Brain microvascular endothelial cell (primary cell): Measurements from ENCODE around the gene LMBR1.
"Not testable (repeated sequence)": the region's sequence is repeated elsewhere in the genome, so short reads cannot be mapped to it uniquely, and the experiment has no call there.

ENCODE experiments used
- DNase-seq: peaks from one replicate; pipeline ENCODE4 v3.0.0-alpha.2; 2020
- H3K27ac ChIP-seq: fragments of 250-450 bp; sonication (Bioruptor Pico); 2 replicates; pipeline ENCODE4 v1.5.1; 2020; ENCODE audit warnings: mild to moderate bottlenecking, moderate library complexity
- H3K27me3 ChIP-seq: fragments of 250-450 bp; sonication (Bioruptor Pico); replicated peaks from 2 replicates; pipeline ENCODE4 v1.5.1; 2020; ENCODE audit warnings: mild to moderate bottlenecking
- H3K36me3 ChIP-seq: fragments of 250-450 bp; sonication (Bioruptor Pico); replicated peaks from 2 replicates; pipeline ENCODE4 v1.5.1; 2020; ENCODE audit warnings: mild to moderate bottlenecking
- H3K4me3 ChIP-seq: 2 replicates; pipeline ENCODE4 v1.5.1; 2011; ENCODE audit warnings: low read depth, mild to moderate bottlenecking, control low read depth, low read length, moderate library complexity
- CTCF ChIP-seq: IDR thresholded peaks from 2 replicates; pipeline ENCODE4 v1.5.1; 2011; ENCODE audit warnings: low read depth, mild to moderate bottlenecking, moderate library complexity, low read length, control low read depth, inconsistent platforms; ENCODE audit errors: missing control alignments
- in situ Hi-C: cut with HindIII; loops from 2 replicates; pipeline ENCODE4 v1.10.0; 2017; ENCODE audit warnings: low sequenced_read_pairs, low pct_ligation_motif_present

Gene LMBR1

GRCh38 chr7:156819733-156820295 lies 73.2 kb downstream of the LMBR1 start:
- TF ChIP-seq CTCF = no peak
- Histone ChIP-seq H3K4me3 (no peak overlapping the region), H3K27me3 (no peaks in the 10 kb centered on the region), H3K36me3 (no peaks in the 10 kb centered on the region), H3K27ac (no peak overlapping the region)
- no peak for DNase-seq
- in situ Hi-C loops = no loop called here

GRCh38 chr7:156818133-156818532 lies 74.8 kb downstream of the LMBR1 start:
- no peak for DNase-seq
- no peak for TF ChIP-seq CTCF
- Histone ChIP-seq H3K27me3 (no peaks in the 10 kb centered on the region), H3K27ac (no peak overlapping the region), H3K4me3 (no peak overlapping the region), H3K36me3 (no peaks in the 10 kb centered on the region)
- in situ Hi-C loops = no loop called here

GRCh38 chr7:156816943-156817572 lies 75.9 kb downstream of the LMBR1 start:
- Histone ChIP-seq H3K27ac (no peak overlapping the region), H3K36me3 (no peaks in the 10 kb centered on the region), H3K4me3 (no peak overlapping the region), H3K27me3 (no peaks in the 10 kb centered on the region)
- peak; percentile 24 for TF ChIP-seq CTCF
- no peak for DNase-seq
- in situ Hi-C loops = no loop called here

GRCh38 chr7:156811706-156812105 lies 81.3 kb downstream of the LMBR1 start:
- Histone ChIP-seq H3K36me3 (no peaks in the 10 kb centered on the region), H3K27ac (no peak overlapping the region), H3K27me3 (no peaks in the 10 kb centered on the region), H3K4me3 (no peak overlapping the region)
- TF ChIP-seq CTCF = no peak
- no peak for DNase-seq
- in situ Hi-C loops = no loop called here

- H3K4me3 ChIP-seq, DNase-seq, H3K27me3 ChIP-seq, H3K27ac ChIP-seq, in situ Hi-C loops, H3K36me3 ChIP-seq: not testable (repeated sequence)
Observed at GRCh38 chr7:156803656-156804055, 89.3 kb downstream of the LMBR1 start.

GRCh38 chr7:156802214-156802613 lies 90.8 kb downstream of the LMBR1 start:
- Histone ChIP-seq H3K27ac (no peak overlapping the region), H3K27me3 (no peaks in the 10 kb centered on the region), H3K4me3 (no peak overlapping the region), H3K36me3 (no peaks in the 10 kb centered on the region)
- in situ Hi-C loops = no loop called here
- TF ChIP-seq CTCF = no peak
- no peak for DNase-seq
